SKM-1 (cell line): ENCODE measurements around the gene ANTXRL.
"Not testable (repeated sequence)": the region's sequence is repeated elsewhere in the genome, so short reads cannot be mapped to it uniquely, and the experiment has no call there.

ENCODE experiments used
- DNase-seq: peaks from one replicate; lab custom pipeline; 2025; ENCODE audit not compliant: unreplicated experiment; lab: John Stamatoyannopoulos, UW

ANTXRL gene

DNA sequence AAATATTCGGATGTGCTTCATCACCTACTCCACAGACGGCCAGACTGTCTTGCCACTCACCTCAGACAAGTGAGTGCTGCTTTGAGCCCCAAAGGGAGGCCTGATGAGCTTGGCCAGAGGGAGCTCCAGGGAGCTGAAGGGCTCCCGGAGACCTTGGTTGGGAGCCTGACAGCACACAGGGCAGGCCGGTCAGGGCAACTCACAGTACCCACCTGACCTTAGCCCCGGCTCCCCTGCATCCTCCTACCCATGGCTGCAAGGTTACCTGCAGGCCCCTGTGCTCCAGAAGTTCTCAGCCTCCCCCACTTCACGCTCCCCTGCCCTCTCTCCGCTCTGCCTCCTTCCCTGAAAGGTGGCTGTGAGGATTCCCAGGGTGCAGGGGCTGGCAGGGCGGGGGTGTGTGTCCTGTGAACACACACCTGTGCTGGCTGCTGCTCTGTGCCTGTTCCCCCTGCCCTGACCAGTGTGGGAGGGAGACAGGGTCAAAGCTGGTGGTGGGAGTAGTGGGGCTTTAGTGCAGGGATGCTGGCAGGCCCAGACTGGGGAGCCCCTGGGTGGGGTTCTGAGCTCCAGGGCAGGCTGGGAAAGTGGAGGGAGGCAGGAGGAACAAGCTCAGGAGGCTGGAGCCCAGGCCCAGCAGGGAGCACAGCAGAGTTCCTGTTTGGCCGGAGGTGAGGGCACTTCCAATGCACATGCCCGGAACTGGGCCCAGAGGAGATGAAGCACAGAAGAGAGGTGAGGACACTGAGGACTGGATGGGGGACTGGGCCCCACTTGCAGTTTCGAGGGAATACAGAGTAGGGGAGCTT is 7.2 kb downstream of the ANTXRL start:
- DNase-seq, result no peak

DNA sequence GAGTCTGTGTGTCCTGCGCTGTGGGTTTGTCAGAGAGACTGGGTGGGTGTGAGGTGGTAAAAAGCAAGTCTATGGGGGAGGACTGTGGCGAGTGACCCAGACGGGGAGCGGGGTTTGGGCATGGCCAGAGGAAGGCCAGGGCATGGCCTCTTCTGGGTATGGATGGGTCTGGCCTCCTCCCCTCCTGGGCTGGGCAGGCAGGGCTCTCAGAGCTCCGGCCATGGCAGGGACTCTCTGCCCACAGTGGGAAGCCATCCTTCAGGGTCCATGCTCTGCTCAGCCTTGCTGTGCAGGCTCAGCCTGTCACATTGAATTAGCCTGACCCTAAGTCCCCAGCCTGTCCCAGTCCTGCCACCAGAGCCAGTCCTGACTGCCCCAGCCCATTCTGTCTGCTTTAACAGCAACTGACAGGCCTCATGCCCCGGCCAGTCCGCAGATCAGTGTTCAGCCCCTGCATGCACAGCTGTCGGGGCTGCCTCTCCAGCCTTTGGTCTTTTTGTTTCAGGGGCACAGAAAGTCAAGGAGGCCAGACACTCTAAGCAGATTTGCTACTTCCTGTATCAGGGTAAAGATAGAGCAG is 7.9 kb downstream of the ANTXRL start:
- no peak for DNase-seq

DNA sequence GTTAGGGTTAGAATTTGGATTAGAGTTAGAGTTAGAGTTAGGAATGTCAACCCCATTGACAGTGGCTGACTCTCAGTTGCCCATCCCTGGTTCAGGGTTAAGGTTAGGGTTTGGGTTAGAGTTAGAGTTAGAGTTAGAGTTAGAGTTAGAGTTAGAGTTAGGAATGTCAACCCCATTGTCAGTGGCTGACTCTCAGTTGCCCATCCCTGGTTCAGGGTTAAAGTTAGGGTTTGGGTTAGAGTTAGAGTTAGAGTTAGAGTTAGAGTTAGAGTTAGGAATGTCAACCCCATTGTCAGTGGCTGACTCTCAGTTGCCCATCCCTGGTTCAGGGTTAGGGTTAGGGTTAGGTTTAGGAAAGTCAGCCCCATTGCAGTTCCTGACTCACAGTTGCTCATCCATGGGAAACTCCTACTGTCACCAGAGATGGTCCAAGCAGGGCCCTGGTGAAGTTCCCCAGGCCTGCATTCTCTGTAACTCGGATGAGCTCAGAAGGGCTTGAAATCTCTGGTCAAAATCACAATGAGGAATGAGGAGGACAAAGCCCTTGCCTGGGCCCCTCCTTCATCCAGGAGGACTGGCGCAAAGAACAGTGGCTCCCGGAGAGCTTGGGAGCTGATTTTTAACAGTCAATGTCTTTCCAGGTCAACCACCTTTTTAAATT is 8.7 kb downstream of the ANTXRL start:
- not testable (repeated sequence) for DNase-seq

DNA sequence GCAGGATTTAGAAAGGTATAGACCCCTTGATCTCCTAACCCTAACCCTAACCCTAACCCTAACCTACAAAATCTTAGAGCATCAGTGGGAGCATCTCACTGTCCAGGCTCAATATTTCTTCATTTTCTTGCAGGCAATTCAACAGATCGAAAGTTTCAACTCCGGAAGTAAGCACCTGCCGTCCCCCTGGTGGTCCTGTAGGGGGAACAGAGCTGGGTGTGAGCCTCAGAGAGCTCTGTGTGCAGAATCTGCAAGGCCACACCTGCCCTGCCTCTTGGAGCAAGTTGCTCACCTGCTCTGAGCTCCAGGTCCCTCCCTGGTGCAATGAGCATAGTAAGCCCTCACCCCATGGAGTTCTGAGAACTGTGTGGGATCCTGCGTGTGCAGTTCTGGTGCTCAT is 9.3 kb downstream of the ANTXRL start:
- DNase-seq, result not testable (repeated sequence)

DNA sequence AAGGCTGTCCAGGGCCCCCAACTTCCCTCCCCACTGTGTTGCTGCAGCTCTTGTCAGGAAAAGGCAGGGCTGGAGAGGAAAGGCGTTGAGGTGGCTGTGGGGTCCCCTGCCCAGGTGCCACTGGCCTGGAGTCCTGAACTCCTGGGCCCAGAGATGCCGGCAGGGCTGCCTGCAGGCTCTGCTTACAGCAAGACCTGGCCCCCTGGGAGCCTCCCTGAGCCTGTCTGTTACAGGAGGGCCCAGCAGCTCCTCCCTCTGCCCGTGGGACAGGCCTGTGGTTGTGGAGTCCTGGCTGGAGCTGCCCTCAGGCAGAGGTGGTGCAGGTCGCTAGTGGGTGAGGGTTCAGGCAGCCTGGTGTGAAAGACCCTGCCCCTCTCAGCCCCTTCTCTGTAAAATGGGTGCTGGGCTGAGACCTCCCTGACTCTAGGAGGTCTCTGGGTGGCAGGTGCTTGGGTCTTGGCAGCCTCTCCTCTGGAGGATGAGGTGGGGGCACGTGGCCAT is 9.9 kb downstream of the ANTXRL start:
- no peak for DNase-seq

DNA sequence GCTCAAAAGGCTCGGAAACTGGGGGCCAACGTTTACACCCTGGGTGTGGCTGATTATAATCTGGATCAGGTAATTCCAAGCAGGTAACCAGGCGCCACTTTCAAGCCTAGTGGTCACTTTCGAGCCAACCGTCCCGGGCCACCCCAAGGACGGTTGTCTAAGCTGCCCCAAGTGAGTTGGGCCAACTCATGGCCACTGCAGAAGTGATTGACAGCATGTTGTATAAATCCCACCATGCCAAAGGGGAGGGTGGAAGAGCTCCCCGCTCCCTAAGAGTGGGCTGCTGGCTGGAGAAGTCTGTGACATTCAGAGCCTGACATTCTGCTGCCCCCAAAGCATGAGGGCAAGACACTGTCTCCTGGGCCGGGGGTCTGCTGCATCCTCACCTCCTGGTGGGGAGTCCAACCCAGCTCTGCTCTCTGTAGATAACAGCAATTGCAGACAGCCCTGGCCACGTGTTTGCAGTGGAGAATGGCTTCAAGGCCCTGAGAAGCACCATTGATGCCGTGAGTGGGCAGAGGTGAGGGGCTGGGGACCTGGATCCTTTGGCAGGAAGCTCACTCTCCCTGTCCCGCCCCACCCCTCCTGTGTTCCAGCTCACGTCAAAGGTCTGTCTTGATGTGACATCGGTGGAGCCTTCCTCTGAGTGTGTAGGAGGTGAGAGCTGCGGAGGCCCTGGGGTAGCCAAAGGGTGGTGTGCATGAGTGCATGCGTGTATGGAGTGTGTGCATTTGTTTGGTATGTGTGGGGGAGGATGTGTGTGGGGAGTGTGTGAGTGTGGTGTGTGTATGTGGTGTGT is 10.8 kb downstream of the ANTXRL start:
- no peak for DNase-seq

DNA sequence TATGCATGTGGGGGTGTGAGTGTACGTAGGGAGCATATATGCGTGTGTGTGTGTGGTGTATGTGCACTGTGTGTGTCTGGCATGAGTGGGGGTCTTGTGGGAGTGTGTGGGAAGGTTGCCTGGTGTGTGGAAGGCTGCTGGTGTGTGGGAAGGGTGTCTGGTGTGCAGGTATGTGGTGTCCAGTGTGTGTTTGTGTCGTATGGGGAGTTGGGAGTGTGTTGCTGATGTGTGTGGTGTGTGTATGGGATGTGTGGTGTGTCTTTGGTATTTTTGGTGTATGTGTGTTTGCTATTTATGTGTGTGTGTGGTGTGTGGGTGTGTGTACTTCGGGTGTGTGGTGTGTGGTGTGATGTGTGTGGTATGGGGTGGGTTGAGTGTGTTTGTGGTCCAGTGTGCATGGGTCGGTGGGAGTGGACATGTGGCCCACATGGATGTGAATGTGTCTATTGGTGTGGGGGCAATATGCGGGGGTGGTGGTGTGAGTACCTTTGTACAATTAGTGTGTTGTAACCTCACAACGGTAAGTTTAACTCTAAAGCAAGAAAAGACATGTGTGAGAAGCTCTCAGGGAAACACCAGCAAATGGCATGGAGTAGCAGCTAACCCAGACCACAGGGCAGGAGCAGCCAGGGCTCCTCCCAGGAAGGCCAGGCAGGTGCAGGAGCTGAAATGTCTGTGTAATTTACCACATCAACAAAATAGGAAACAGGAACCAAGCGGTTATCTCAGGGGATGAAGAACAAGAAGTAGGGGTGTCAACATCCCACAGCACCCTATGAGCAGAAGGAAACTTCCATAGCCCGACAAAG is 11.9 kb downstream of the ANTXRL start:
- peak; percentile 75 for DNase-seq

DNA sequence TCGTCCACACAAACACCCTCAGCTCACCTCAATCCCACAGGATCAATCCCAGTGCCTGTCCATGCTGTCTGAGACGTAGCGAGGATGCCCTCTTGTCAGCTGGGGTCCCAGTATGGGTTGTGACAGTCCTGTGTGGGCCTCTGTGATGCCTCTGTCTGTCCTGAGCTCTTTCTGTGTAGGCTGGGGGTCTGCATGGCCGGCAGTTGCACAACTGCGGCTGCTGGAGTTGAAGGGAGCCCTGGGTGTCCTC is 12.4 kb downstream of the ANTXRL start:
- DNase-seq, result no peak

DNA sequence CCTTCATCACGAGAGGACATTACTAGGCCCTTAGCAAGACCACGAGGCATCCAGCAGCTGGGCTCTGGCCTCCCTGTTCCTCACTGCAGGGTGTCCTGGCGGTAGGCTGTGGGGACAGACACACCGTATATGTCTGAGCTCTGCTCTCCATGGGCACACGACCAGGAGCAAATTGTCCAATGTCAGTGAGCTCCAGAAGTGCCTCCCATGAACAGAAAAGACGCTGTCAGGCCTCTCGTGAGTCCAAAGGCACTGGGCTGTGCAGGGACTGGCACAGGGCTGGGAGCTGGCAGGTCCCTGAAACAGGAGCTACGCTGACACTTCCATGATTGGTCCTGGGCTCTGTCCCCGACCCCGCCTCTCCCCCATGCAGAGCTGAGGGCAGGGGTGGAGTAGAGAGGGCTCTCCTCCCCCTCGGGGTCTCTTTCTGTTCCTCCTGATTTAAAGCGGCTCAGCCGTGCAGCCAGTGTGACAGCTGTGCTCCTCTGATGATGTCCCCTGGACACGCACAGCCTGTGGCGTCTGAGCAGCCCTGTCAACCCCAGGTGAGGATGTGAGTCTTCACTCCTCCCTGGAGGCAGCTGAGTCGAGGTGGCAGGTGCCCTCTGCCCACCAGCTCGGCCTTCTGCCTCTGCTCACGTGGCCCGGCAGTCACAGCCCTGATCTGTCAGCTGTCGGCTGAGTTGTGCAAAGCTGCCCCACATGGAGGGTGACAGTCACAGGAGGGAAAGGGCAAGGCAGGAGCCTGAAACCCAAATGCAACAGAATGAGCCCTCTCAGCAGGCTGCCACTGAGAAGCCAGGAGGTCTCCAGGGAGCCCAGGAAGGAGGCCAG is 13.0 kb downstream of the ANTXRL start:
- no peak for DNase-seq

DNA sequence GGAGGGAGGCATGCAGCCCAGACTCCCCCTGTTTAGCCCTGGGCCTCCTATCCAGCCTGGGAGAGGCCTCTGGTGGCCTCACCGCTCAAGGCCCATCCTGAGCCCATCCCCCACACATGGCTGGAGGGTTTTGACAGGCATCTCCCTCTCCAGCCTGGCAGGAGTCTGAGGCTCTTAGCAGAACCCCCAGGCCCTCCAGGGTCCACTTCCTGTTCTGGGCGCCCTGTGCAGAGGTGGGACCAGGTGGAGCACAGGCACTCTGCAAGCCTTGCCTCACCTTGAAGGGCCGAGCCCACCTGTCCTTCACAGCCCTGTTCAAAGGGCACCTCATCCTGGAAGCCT is 13.5 kb downstream of the ANTXRL start:
- not testable (repeated sequence) for DNase-seq

DNA sequence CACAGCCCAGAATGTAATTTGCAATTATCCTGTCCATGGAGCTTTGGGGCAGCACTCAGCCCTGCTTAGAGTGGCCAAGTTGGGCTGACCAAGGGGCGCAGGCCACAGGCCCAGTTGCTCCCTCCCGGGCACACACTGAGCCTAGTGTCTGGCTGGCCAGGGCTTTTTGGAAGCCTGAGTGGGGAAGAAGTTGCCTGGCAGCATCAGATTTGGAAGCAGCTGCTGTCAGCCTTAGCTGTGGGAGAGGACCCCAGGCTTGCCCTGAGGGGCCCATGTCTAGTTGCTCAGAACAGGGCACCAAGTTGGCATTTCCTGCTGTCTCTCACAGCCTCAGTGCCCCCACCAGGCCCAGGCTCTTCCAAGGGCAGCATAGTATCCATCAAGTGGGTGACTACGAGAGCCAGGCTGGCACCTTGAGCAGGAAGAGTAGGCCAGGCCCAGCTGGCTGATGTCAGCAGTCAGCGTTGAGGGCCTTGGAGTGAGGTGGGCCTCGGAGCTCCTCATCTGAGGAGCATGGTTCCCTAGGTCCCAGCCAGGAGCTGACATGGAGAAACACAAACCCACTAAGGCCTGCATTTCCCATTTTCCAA is 14.4 kb downstream of the ANTXRL start:
- DNase-seq, result no peak

DNA sequence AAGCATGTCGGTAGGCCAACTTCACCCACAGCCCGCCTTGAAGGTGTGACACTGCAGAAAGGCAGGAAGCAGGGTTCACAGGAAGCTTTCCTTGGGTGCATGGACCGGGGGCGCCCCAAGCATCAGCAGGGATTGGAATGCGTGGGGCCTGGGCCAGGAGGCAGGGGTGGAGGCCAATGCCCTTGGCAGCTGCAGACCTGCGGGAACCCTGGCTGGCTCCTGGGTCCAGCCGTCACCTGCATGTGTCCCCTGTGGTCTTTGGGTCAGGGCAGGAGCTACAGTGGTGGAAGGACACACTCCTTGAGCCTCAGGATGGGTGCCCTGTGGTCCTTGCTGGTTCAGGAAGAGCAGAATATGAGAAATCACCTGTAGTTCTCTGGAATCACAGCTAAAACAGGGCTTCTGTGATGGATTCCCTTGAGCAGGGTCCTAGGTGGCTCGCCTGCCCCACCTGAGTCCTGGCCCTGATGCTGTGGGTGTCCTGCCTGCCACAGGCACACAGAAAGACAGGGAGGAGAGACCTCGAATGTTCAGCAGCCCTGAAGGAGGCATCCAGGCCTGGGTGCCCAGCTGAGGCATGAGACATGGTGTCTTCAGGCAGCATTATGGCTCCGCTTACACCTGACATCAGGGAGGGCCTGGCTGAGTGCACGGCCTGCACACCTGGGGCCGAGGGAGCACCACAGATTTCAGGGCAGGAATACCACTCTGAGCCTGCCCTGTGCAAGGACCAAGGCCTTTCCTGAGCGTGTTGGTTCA is 15.1 kb downstream of the ANTXRL start:
- DNase-seq, result no peak

DNA sequence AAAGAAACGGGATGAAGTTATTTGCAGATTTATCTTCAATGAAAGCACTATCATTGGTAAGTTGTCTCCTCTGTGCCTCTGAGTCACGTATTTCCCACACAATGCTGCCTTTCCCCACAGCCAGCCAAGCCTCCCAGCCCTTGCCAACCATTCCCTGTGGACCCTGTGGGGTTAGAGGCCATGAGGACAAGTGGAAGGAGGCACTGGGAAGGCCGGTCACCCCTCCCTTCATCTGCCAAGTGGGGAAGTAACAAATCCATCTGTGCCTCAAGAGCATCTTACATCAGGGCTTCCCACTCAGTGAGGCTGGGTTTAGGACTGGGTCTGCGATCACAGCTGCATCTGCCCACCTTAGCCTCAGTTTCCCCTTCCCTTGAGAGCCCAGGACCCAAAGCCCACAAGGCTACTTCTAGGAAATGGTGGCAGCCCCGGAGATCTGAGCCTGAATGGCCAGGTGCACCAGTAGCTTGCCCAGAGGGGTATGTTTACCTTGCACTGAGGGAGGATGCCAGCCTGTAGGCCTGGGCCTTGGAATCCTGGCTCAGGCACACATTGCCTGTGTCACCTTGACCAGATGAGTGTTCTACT is 16.1 kb downstream of the ANTXRL start:
- not testable (repeated sequence) for DNase-seq

DNA sequence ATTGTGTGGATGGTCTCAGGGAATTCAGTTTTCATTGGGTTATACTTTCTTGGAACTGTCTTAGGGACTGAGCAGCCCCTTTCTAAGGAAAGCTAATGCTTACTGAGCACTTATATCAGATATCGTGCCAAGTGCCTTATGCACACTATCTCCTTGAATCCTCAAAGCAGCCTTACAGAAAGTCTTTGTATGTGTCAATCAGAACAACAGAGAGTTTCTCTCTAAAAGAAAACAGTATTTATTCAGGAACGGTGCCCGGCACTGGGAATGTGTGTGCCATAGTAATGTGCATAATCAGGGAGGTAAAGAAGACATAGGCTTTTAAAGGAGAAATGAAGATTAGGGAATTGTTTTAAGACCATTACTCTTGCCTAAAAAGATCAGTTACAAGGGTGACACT is 17.3 kb downstream of the ANTXRL start:
- DNase-seq, result no peak

DNA sequence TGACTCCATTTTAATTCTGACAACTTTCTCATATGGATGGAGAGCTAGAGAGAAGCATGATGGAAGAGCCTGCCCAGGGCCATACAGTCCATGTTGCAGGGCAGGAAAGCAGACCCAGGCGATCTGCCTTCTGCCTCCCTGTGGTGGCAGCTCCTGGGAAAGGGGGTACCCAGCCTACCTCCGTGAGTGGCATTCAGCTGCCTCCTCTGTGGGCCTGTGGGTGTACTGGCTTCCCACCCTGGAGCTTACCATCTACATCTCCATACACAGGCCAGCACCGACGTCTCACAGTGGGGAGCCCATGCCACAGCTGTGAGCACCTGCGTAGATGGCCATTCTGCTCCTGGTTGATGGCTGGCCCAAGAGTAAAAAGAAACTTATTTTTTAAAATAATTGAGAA is 17.9 kb downstream of the ANTXRL start:
- not testable (repeated sequence) for DNase-seq

DNA sequence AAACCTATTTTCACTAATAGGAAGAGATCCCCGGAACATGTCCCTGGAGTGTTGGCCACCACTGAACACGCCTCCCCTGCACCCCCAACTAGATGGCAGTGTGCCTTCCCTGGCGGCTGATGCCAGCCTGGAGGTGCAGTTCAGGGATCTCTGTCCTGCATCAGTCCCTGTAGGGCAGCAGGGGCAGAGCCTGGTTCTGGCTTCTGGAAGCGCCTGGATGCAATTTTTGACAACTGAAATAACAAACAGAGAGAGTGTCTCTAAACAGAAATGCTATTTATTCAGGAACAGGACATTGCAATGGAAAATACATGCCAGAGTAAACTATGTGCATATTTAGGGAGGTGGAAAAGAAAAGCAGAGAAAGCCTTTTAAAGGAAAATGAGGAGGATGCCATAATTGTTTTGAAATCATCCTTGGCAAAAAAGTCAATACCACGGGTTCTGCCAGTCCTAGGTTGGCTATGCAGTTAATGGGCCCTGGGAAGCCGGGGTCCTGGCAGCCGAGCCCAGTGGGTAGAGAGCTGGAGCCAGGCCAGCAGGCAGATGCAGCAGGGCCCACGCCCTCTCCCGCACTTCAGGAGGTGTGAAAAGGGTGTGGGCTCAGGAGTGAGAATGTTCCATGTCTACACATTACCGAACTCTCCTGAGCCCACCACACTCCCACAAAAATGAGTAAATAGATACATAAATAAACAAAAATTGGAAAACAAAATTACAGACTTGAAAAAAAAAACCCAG is 18.5 kb downstream of the ANTXRL start:
- no peak for DNase-seq

DNA sequence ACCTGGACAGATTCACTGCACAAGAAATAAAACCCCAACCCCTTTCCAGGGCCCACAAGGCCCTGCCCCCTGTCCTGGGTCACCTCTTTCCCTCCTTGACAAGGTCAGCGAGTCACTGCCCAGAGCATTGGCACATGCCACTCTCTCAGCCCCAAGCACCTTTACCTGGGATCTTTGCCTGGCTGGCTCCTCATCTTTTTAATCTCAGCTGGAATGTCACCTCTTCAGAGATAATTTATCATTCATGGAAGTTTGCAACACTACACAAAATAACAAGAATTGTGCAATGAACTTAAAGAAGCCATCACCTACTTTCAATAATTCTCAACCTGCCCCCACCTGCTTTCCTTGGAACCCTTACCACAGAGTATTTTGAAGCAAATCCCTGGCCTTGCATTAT is 19.2 kb downstream of the ANTXRL start:
- no peak for DNase-seq
